ENCODE measurements around the gene PCYT1A. TPM values are rescaled to one million over a fixed set of nuclear protein-coding genes. Genes with fewer than 3 reads are reported as not detected.

PCYT1A gene
- total RNA-seq, 1 experiment from 2014 or later: 48.8 TPM

- no peak for DNase-seq
- Histone ChIP-seq H3K9me3 (ENCODE audit: low read length) (no peaks in the 10 kb centered on the region), H3K9ac (ENCODE audit: low read length) (no peak overlapping the region), H3K9me2 (replicated peaks; ENCODE audit: insufficient read depth, low read length) (no peaks in the 10 kb centered on the region), H3K4me2 (ENCODE audit: low read depth, low read length, poor library complexity, severe bottlenecking) (no peak overlapping the region), H3K27ac (ENCODE audit: low read length) (no peak overlapping the region), H3K36me3 (ENCODE audit: insufficient read depth, low read length) (peaks cover 13% of the 10 kb centered on the region; the same call in 1 of the 2 replicates), H4K20me1 (ENCODE audit: insufficient read depth, low read depth, low read length) (no peaks in the 10 kb centered on the region), H3K79me2 (ENCODE audit: low read length) (no peaks in the 10 kb centered on the region), H3K4me3 (ENCODE audit: low read length) (no peak overlapping the region), H3K27me3 (ENCODE audit: low read length) (no peaks in the 10 kb centered on the region), H2AFZ (ENCODE audit: low read length) (no peak overlapping the region), H3K4me1 (ENCODE audit: low read length) (no peaks in the 10 kb centered on the region)
Measured at GRCh38 chr3:196238612-196239560, 48.6 kb downstream of the PCYT1A start.

GRCh38 chr3:196237203-196237602 is 50.3 kb downstream of the PCYT1A start:
- H3K4me2 ChIP-seq (ENCODE audit: low read depth, low read length, poor library complexity, severe bottlenecking): no peak overlapping the region
- H3K27me3 ChIP-seq (ENCODE audit: low read length): no peaks in the 10 kb centered on the region
- DNase-seq: no peak
- no peak overlapping the region for H3K4me3 ChIP-seq (ENCODE audit: low read length)
- no peak overlapping the region for H3K27ac ChIP-seq (ENCODE audit: low read length)
- H4K20me1 ChIP-seq (ENCODE audit: insufficient read depth, low read depth, low read length): no peaks in the 10 kb centered on the region
- H3K36me3 ChIP-seq (ENCODE audit: insufficient read depth, low read length): peaks cover 13% of the 10 kb centered on the region; the same call in 1 of the 2 replicates
- H3K9me3 ChIP-seq (ENCODE audit: low read length): no peaks in the 10 kb centered on the region
- H3K9me2 ChIP-seq (replicated peaks; ENCODE audit: insufficient read depth, low read length): no peaks in the 10 kb centered on the region
- no peaks in the 10 kb centered on the region for H3K79me2 ChIP-seq (ENCODE audit: low read length)
- no peak overlapping the region for H3K9ac ChIP-seq (ENCODE audit: low read length)
- H3K4me1 ChIP-seq (ENCODE audit: low read length): no peaks in the 10 kb centered on the region
- H2AFZ ChIP-seq (ENCODE audit: low read length): no peak overlapping the region

- Histone ChIP-seq H3K27me3 (ENCODE audit: low read length) (no peaks in the 10 kb centered on the region), H3K79me2 (ENCODE audit: low read length) (no peaks in the 10 kb centered on the region), H3K9ac (ENCODE audit: low read length) (no peak overlapping the region), H3K27ac (ENCODE audit: low read length) (no peak overlapping the region), H3K4me2 (ENCODE audit: low read depth, low read length, poor library complexity, severe bottlenecking) (no peak overlapping the region), H4K20me1 (ENCODE audit: insufficient read depth, low read depth, low read length) (peaks cover under 1% of the 10 kb centered on the region; the same call in 1 of the 2 replicates), H3K9me2 (replicated peaks; ENCODE audit: insufficient read depth, low read length) (no peaks in the 10 kb centered on the region), H3K9me3 (ENCODE audit: low read length) (no peaks in the 10 kb centered on the region), H3K4me3 (ENCODE audit: low read length) (no peak overlapping the region), H2AFZ (ENCODE audit: low read length) (no peak overlapping the region), H3K36me3 (ENCODE audit: insufficient read depth, low read length) (peaks cover 13% of the 10 kb centered on the region; the same call in 1 of the 2 replicates), H3K4me1 (ENCODE audit: low read length) (no peaks in the 10 kb centered on the region)
- no peak for DNase-seq
Measured at GRCh38 chr3:196236223-196236622, 51.3 kb downstream of the PCYT1A start.

- Histone ChIP-seq H3K4me3 (ENCODE audit: low read length) (no peak overlapping the region), H2AFZ (ENCODE audit: low read length) (no peak overlapping the region), H3K36me3 (ENCODE audit: insufficient read depth, low read length) (peaks cover 13% of the 10 kb centered on the region; the same call in 1 of the 2 replicates), H3K27ac (ENCODE audit: low read length) (no peak overlapping the region), H3K9ac (ENCODE audit: low read length) (no peak overlapping the region), H3K79me2 (ENCODE audit: low read length) (no peaks in the 10 kb centered on the region), H4K20me1 (ENCODE audit: insufficient read depth, low read depth, low read length) (peaks cover 3% of the 10 kb centered on the region; the same call in 1 of the 2 replicates), H3K9me3 (ENCODE audit: low read length) (no peaks in the 10 kb centered on the region), H3K27me3 (ENCODE audit: low read length) (no peaks in the 10 kb centered on the region), H3K4me2 (ENCODE audit: low read depth, low read length, poor library complexity, severe bottlenecking) (no peak overlapping the region), H3K4me1 (ENCODE audit: low read length) (no peaks in the 10 kb centered on the region), H3K9me2 (replicated peaks; ENCODE audit: insufficient read depth, low read length) (no peaks in the 10 kb centered on the region)
- no peak for DNase-seq
Measured at GRCh38 chr3:196235452-196236122, 51.9 kb downstream of the PCYT1A start.

GRCh38 chr3:196232882-196233251 is 54.7 kb downstream of the PCYT1A start:
- Histone ChIP-seq H3K79me2 (ENCODE audit: low read length) (no peaks in the 10 kb centered on the region), H3K9me3 (ENCODE audit: low read length) (no peaks in the 10 kb centered on the region), H3K27me3 (ENCODE audit: low read length) (no peaks in the 10 kb centered on the region), H4K20me1 (ENCODE audit: insufficient read depth, low read depth, low read length) (peaks cover 3% of the 10 kb centered on the region; the same call in 1 of the 2 replicates), H3K36me3 (ENCODE audit: insufficient read depth, low read length) (0 out of 2 replicates have a peak, but pooled peaks cover 5% of the 10 kb centered on the region), H3K4me2 (ENCODE audit: low read depth, low read length, poor library complexity, severe bottlenecking) (no peak overlapping the region), H3K9me2 (replicated peaks; ENCODE audit: insufficient read depth, low read length) (no peaks in the 10 kb centered on the region), H3K27ac (ENCODE audit: low read length) (no peak overlapping the region), H3K4me3 (ENCODE audit: low read length) (no peak overlapping the region), H3K9ac (ENCODE audit: low read length) (no peak overlapping the region), H2AFZ (ENCODE audit: low read length) (no peak overlapping the region), H3K4me1 (ENCODE audit: low read length) (no peaks in the 10 kb centered on the region)
- DNase-seq: no peak

GRCh38 chr3:196232154-196232881 is 55.2 kb downstream of the PCYT1A start:
- no peak overlapping the region for H3K4me2 ChIP-seq (ENCODE audit: low read depth, low read length, poor library complexity, severe bottlenecking)

GRCh38 chr3:196227629-196228493 is 59.7 kb downstream of the PCYT1A start:
- Histone ChIP-seq H4K20me1 (ENCODE audit: insufficient read depth, low read depth, low read length) (peaks cover 3% of the 10 kb centered on the region; the same call in 1 of the 2 replicates), H3K9me3 (ENCODE audit: low read length) (no peaks in the 10 kb centered on the region), H3K9ac (ENCODE audit: low read length) (no peak overlapping the region), H2AFZ (ENCODE audit: low read length) (no peak overlapping the region), H3K9me2 (replicated peaks; ENCODE audit: insufficient read depth, low read length) (no peaks in the 10 kb centered on the region), H3K4me3 (ENCODE audit: low read length) (no peak overlapping the region), H3K27me3 (ENCODE audit: low read length) (no peaks in the 10 kb centered on the region), H3K4me2 (ENCODE audit: low read depth, low read length, poor library complexity, severe bottlenecking) (no peak overlapping the region), H3K36me3 (ENCODE audit: insufficient read depth, low read length) (no peaks in the 10 kb centered on the region), H3K79me2 (ENCODE audit: low read length) (no peaks in the 10 kb centered on the region), H3K4me1 (ENCODE audit: low read length) (no peaks in the 10 kb centered on the region), H3K27ac (ENCODE audit: low read length) (no peak overlapping the region)
- no peak for DNase-seq

More at GRCh38 chr3:196232154-196232881, 55.2 kb downstream of the PCYT1A start:
- H3K9ac ChIP-seq (ENCODE audit: low read length): no peak overlapping the region
- H2AFZ ChIP-seq (ENCODE audit: low read length): no peak overlapping the region
- no peaks in the 10 kb centered on the region for H3K9me2 ChIP-seq (replicated peaks; ENCODE audit: insufficient read depth, low read length)
- H3K36me3 ChIP-seq (ENCODE audit: insufficient read depth, low read length): 0 out of 2 replicates have a peak, but pooled peaks cover 2% of the 10 kb centered on the region
- no peaks in the 10 kb centered on the region for H3K27me3 ChIP-seq (ENCODE audit: low read length)
- no peak for DNase-seq
- peaks cover 3% of the 10 kb centered on the region; the same call in 1 of the 2 replicates for H4K20me1 ChIP-seq (ENCODE audit: insufficient read depth, low read depth, low read length)
- no peaks in the 10 kb centered on the region for H3K79me2 ChIP-seq (ENCODE audit: low read length)
- H3K27ac ChIP-seq (ENCODE audit: low read length): no peak overlapping the region
- H3K4me3 ChIP-seq (ENCODE audit: low read length): no peak overlapping the region
- H3K9me3 ChIP-seq (ENCODE audit: low read length): no peaks in the 10 kb centered on the region
- no peaks in the 10 kb centered on the region for H3K4me1 ChIP-seq (ENCODE audit: low read length)
